Smooth muscle cell (in vitro differentiated cells): ENCODE data around the gene CSF3. TPM values are rescaled to one million over a fixed set of nuclear protein-coding genes. Genes with fewer than 3 reads are reported as not detected.

ENCODE experiments used
- DNase-seq: peaks from one replicate; lab custom pipeline; 2025; ENCODE audit not compliant: unreplicated experiment; lab: John Stamatoyannopoulos, UW
- H2AFZ ChIP-seq: fragments of 200-600 bp; sonication (generic); 2 replicates; pipeline ENCODE4 v1.6.0; 2016; ENCODE audit warnings: antibody characterized with exemption, low read depth, mild to moderate bottlenecking
- H3F3A ChIP-seq: fragments of 200-600 bp; sonication (generic); 2 replicates; pipeline ENCODE4 v1.6.0; 2017; ENCODE audit warnings: antibody characterized with exemption, low read depth
- H3K27ac ChIP-seq: fragments of 200-600 bp; sonication (generic); 2 replicates; pipeline ENCODE4 v1.5.1; 2016; ENCODE audit warnings: low read depth, mild to moderate bottlenecking
- H3K27me3 ChIP-seq: fragments of 200-600 bp; sonication (generic); 2 replicates; pipeline ENCODE4 v1.6.1; 2016; ENCODE audit warnings: low read depth, mild to moderate bottlenecking
- H3K36me3 ChIP-seq: fragments of 200-600 bp; sonication (generic); 2 replicates; pipeline ENCODE4 v1.5.1; 2016; ENCODE audit warnings: low read depth
- H3K4me1 ChIP-seq: fragments of 200-600 bp; sonication (generic); 2 replicates; pipeline ENCODE4 v1.5.1; 2016; ENCODE audit warnings: low read depth
- H3K4me2 ChIP-seq: fragments of 200-600 bp; sonication (generic); 2 replicates; pipeline ENCODE4 v1.6.0; 2016; ENCODE audit warnings: mild to moderate bottlenecking
- H3K4me3 ChIP-seq: fragments of 200-600 bp; sonication (generic); 2 replicates; pipeline ENCODE4 v1.5.1; 2016; ENCODE audit warnings: mild to moderate bottlenecking
- H3K79me2 ChIP-seq: fragments of 200-600 bp; sonication (generic); 2 replicates; pipeline ENCODE4 v1.6.0; 2016; ENCODE audit warnings: low read depth, mild to moderate bottlenecking
- H3K9ac ChIP-seq: fragments of 200-600 bp; sonication (generic); 2 replicates; pipeline ENCODE4 v1.6.0; 2016; ENCODE audit warnings: low read depth
- H3K9me3 ChIP-seq: fragments of 200-600 bp; sonication (generic); replicated peaks from 2 replicates; pipeline ENCODE4 v1.5.1; 2016; ENCODE audit warnings: low read depth
- H4K20me1 ChIP-seq: fragments of 200-600 bp; sonication (generic); 2 replicates; pipeline ENCODE4 v1.6.0; 2016; ENCODE audit warnings: low read depth
- WGBS: methylation state at CpG from one replicate; pipeline ENCODE4 v1.1.7; 2016; ENCODE audit warnings: low lambda C conversion rate; 5-methylcytosine and 5-hydroxymethylcytosine counted together
- microRNA-seq: library from miRNA; unstranded; fragments of <30 nt; microRNA quantifications from one replicate; pipeline ENCODE4, GENCODE V29; 2016; ENCODE audit warnings: borderline number of aligned reads
- polyA plus RNA-seq: library from polyadenylated mRNA; unstranded; fragments of >200 nt; fragmentation: Nextera tagmentation; extraction: Ambion mirVana; gene quantifications from 2 replicates; pipeline ENCODE4 v1.2.1, GENCODE V29; 2016
- small RNA-seq: library from RNA; depleted of rRNA; stranded (forward); fragments of <200 nt; gene quantifications from one replicate; pipeline ENCODE3, GENCODE V24; 2014
- total RNA-seq: library from RNA; depleted of rRNA; stranded (reverse); fragments of >200 nt; gene quantifications from 2 replicates; pipeline ENCODE4 v1.2.3, GENCODE V29; 2014
- TF ChIP-seq, protein P1 (sequence below): fragments of 200-600 bp; sonication (generic); IDR thresholded peaks from 2 replicates; pipeline ENCODE4 v1.5.1; 2017; ENCODE audit warnings: borderline replicate concordance, mild to moderate bottlenecking, antibody characterized with exemption; ENCODE audit not compliant: insufficient read depth, poor library complexity, severe bottlenecking

The CSF3 gene
- total and polyA plus RNA-seq, 2 experiments from 2014 or later = not detected

DNA sequence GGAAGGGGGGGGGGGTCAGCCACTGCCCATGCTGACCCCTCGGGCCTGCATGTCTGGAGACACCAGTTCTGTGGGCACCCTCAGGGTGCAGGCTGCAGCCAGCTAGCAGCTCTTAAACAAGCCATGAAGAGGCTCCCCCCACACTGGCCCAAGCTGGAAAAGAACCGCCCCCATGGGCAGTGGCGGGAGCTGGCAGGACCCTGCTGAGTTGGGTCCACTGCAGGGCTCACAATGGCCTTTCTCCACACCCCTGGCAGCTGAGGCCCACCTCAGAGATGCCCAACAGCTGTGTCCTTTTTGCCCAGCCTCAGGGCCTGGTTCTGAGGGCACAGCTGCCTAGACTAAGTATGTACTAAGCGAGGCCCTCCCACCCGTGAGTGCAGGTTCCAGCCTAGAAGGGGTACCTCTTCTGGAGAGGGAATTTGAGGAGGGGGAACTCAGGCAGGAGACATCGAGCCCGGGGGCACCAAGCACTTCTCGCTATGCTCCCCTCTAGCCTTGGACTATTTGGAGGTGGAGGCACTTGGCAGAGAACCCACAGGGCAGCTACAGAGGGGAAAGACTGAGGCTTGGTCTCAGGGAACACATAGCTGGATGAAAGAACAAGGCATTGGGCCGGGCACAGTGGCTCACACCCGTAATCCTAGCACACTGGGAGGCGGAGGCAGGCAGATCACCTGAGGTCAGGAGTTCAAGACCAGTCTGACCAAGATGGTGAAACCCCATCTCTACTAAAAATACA, 50.7 kb downstream of the CSF3 start:
- Histone ChIP-seq H3F3A (no peaks in the 10 kb centered on the region), H3K79me2 (peaks cover 44% of the 10 kb centered on the region), H4K20me1 (peaks cover 41% of the 10 kb centered on the region), H3K27me3 (no peaks in the 10 kb centered on the region), H3K27ac (peak overlapping the region; percentile 6), H3K36me3 (no peaks in the 10 kb centered on the region), H3K4me2 (peak overlapping the region; percentile 99), H3K4me3 (no peak overlapping the region), H2AFZ (no peak overlapping the region), H3K9me3 (no peaks in the 10 kb centered on the region), H3K4me1 (peaks cover 54% of the 10 kb centered on the region), H3K9ac (no peak overlapping the region)
- no peak for DNase-seq
- TF ChIP-seq, protein P1, sequence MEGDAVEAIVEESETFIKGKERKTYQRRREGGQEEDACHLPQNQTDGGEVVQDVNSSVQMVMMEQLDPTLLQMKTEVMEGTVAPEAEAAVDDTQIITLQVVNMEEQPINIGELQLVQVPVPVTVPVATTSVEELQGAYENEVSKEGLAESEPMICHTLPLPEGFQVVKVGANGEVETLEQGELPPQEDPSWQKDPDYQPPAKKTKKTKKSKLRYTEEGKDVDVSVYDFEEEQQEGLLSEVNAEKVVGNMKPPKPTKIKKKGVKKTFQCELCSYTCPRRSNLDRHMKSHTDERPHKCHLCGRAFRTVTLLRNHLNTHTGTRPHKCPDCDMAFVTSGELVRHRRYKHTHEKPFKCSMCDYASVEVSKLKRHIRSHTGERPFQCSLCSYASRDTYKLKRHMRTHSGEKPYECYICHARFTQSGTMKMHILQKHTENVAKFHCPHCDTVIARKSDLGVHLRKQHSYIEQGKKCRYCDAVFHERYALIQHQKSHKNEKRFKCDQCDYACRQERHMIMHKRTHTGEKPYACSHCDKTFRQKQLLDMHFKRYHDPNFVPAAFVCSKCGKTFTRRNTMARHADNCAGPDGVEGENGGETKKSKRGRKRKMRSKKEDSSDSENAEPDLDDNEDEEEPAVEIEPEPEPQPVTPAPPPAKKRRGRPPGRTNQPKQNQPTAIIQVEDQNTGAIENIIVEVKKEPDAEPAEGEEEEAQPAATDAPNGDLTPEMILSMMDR = no peak
- 86% methylated on average over 11 of the region's 11 CpGs for WGBS

Small RNA genes lying within 50 kb of the gene (microRNA-seq; reads per million reads assigned to microRNA genes)
- 3.5 reads per million for gene MIR6884

Small RNA genes lying within 50 kb of the gene (small RNA-seq; reads per million reads assigned to genes)
- gene SNORD124 = 1,362 reads per million, percentile 100 among the genes with 10 or more reads in this experiment

Other genes starting within 250 kb of the CSF3 start
- gene IKZF3, start 151.1 kb upstream of the CSF3 start, total RNA-seq = under 0.01 and 0.40 TPM in 2 replicates
- gene IKZF3, start 151.1 kb upstream of the CSF3 start, polyA plus RNA-seq = not detected in 2 replicates
- not detected in 2 replicates for gene ZPBP2, start 147.2 kb upstream of the CSF3 start, total RNA-seq
- gene ZPBP2, start 147.2 kb upstream of the CSF3 start, polyA plus RNA-seq = not detected in 2 replicates
- gene GSDMB, start 96.8 kb upstream of the CSF3 start, total RNA-seq = 16.4 TPM in 2 replicates
- gene GSDMB, start 96.8 kb upstream of the CSF3 start, polyA plus RNA-seq = 6.6 and 12.6 TPM in 2 replicates
- gene ORMDL3, start 87.8 kb upstream of the CSF3 start, total RNA-seq = 29.8 and 43.5 TPM in 2 replicates
- gene ORMDL3, start 87.8 kb upstream of the CSF3 start, polyA plus RNA-seq = 24.7 and 34.9 TPM in 2 replicates
- gene LRRC3C, start 87.7 kb upstream of the CSF3 start, total RNA-seq = not detected in 2 replicates
- not detected in 2 replicates for gene LRRC3C, start 87.7 kb upstream of the CSF3 start, polyA plus RNA-seq
- gene GSDMA, start 52.4 kb upstream of the CSF3 start, total RNA-seq = 0.31 and 1.3 TPM in 2 replicates
- 0.28 and 0.50 TPM in 2 replicates for gene GSDMA, start 52.4 kb upstream of the CSF3 start, polyA plus RNA-seq
- gene PSMD3, start 34.6 kb upstream of the CSF3 start, total RNA-seq = 58.0 and 83.8 TPM in 2 replicates
- 110 and 115 TPM in 2 replicates for gene PSMD3, start 34.6 kb upstream of the CSF3 start, polyA plus RNA-seq
- gene MED24, start 39.0 kb downstream of the CSF3 start, total RNA-seq = 68.2 and 76.9 TPM in 2 replicates
- 74.9 and 77.2 TPM in 2 replicates for gene MED24, start 39.0 kb downstream of the CSF3 start, polyA plus RNA-seq
- 15.6 and 25.4 TPM in 2 replicates for gene THRA, start 47.5 kb downstream of the CSF3 start, total RNA-seq
- 17.6 and 21.2 TPM in 2 replicates for gene THRA, start 47.5 kb downstream of the CSF3 start, polyA plus RNA-seq
- gene NR1D1, start 85.1 kb downstream of the CSF3 start, total RNA-seq = 6.0 and 12.5 TPM in 2 replicates
- 18.4 and 19.5 TPM in 2 replicates for gene NR1D1, start 85.1 kb downstream of the CSF3 start, polyA plus RNA-seq
- 74.9 and 79.0 TPM in 2 replicates for gene MSL1, start 106.5 kb downstream of the CSF3 start, total RNA-seq
- 24.6 and 26.0 TPM in 2 replicates for gene MSL1, start 106.5 kb downstream of the CSF3 start, polyA plus RNA-seq
- gene CASC3, start 125.1 kb downstream of the CSF3 start, total RNA-seq = 25.6 and 33.3 TPM in 2 replicates
- 54.2 and 59.5 TPM in 2 replicates for gene CASC3, start 125.1 kb downstream of the CSF3 start, polyA plus RNA-seq
- gene RAPGEFL1, start 162.0 kb downstream of the CSF3 start, total RNA-seq = 2.6 and 4.0 TPM in 2 replicates
- gene RAPGEFL1, start 162.0 kb downstream of the CSF3 start, polyA plus RNA-seq = 3.1 and 6.9 TPM in 2 replicates
- gene WIPF2, start 203.9 kb downstream of the CSF3 start, total RNA-seq = 6.5 and 6.7 TPM in 2 replicates
- 13.9 and 19.6 TPM in 2 replicates for gene WIPF2, start 203.9 kb downstream of the CSF3 start, polyA plus RNA-seq